Activated CD4-positive, CD25-positive, alpha-beta regulatory T cell treated with anti-CD3 and anti-CD28 coated beads, Interleukin-2, amount 50 U/mL, for 24 hours (primary cell): ENCODE measurements around the gene TANC1.

Experiments
- ATAC-seq, 2 donors: fragments of 150-1000 bp; cut with Tn5 transposase; one replicate each; pipeline ENCODE4 v1.10.0; 2021; ENCODE audit warnings: mild to moderate bottlenecking in 1 of 2, moderate library complexity in 1 of 2

TANC1 gene

GRCh38 chr2:159066541-159067156, 98.2 kb downstream of the TANC1 start:
- no peak for ATAC-seq

GRCh38 chr2:159067971-159068370, 99.5 kb downstream of the TANC1 start:
- no peak for ATAC-seq

- no peak for ATAC-seq
These were observed 100.8 kb downstream of the TANC1 start for GRCh38 chr2:159069229-159069628.

GRCh38 chr2:159070235-159070634, 101.8 kb downstream of the TANC1 start:
- ATAC-seq = no peak

GRCh38 chr2:159071190-159071915, 102.9 kb downstream of the TANC1 start:
- ATAC-seq = no peak

GRCh38 chr2:159072795-159073194, 104.4 kb downstream of the TANC1 start:
- no peak for ATAC-seq

GRCh38 chr2:159073256-159073655, 104.8 kb downstream of the TANC1 start:
- ATAC-seq = no peak

- ATAC-seq = no peak
These were observed 106.2 kb downstream of the TANC1 start for GRCh38 chr2:159074605-159075004.

- ATAC-seq = no peak
These were observed 107.3 kb downstream of the TANC1 start for GRCh38 chr2:159075727-159076126.

GRCh38 chr2:159076241-159076640, 107.8 kb downstream of the TANC1 start:
- ATAC-seq = no peak

GRCh38 chr2:159077869-159078268, 109.4 kb downstream of the TANC1 start:
- ATAC-seq = no peak

GRCh38 chr2:159078443-159078842, 110.0 kb downstream of the TANC1 start:
- ATAC-seq = no peak

GRCh38 chr2:159080641-159081040, 112.2 kb downstream of the TANC1 start:
- no peak for ATAC-seq

GRCh38 chr2:159082119-159082518, 113.7 kb downstream of the TANC1 start:
- no peak for ATAC-seq

- ATAC-seq = no peak
These were observed 116.2 kb downstream of the TANC1 start for GRCh38 chr2:159084384-159085370.

- ATAC-seq = no peak
These were observed 117.9 kb downstream of the TANC1 start for GRCh38 chr2:159086342-159086741.

- ATAC-seq = no peak
These were observed 118.4 kb downstream of the TANC1 start for GRCh38 chr2:159086826-159087225.

GRCh38 chr2:159088906-159089305, 120.5 kb downstream of the TANC1 start:
- ATAC-seq = no peak

GRCh38 chr2:159089543-159089942, 121.1 kb downstream of the TANC1 start:
- no peak for ATAC-seq

- peak in 1 of 2 donors; percentile 3 for ATAC-seq
These were observed 122.2 kb downstream of the TANC1 start for GRCh38 chr2:159090514-159091201.

GRCh38 chr2:159091381-159091780, 122.9 kb downstream of the TANC1 start:
- no peak for ATAC-seq

- no peak for ATAC-seq
These were observed 123.5 kb downstream of the TANC1 start for GRCh38 chr2:159091976-159092375.

- no peak for ATAC-seq
These were observed 125.1 kb downstream of the TANC1 start for GRCh38 chr2:159093497-159093896.
